Mesendoderm (in vitro differentiated cells): ENCODE results near the gene LRRC73. TPM values are rescaled to one million over a fixed set of nuclear protein-coding genes. Genes with fewer than 3 reads are reported as not detected.
"Not testable (repeated sequence)": the region's sequence is repeated elsewhere in the genome, so short reads cannot be mapped to it uniquely, and the experiment has no call there.

Source experiments
- DNase-seq: peaks from one replicate; pipeline ENCODE4 v3.0.0; 2013
- H2AK5ac ChIP-seq: 2 replicates; pipeline ENCODE4 v1.6.1; 2013; ENCODE audit warnings: low read length, inconsistent platforms
- H2BK120ac ChIP-seq: 2 replicates; pipeline ENCODE4 v1.6.1; 2013; ENCODE audit warnings: low read depth, mild to moderate bottlenecking, low read length, moderate library complexity, mixed read lengths
- H2BK15ac ChIP-seq: replicated peaks from 2 replicates; pipeline ENCODE4 v1.6.1; 2013; ENCODE audit warnings: low read depth, mild to moderate bottlenecking, moderate library complexity
- H2BK5ac ChIP-seq: 2 replicates; pipeline ENCODE4 v1.6.1; 2013; ENCODE audit warnings: low read length, inconsistent platforms
- H3K18ac ChIP-seq: 2 replicates; pipeline ENCODE4 v1.6.1; 2013; ENCODE audit warnings: mild to moderate bottlenecking, low read length, mixed read lengths
- H3K23ac ChIP-seq: one replicate; pipeline ENCODE4 v1.6.1; 2013; ENCODE audit warnings: low read length
- H3K27ac ChIP-seq: 2 replicates; pipeline ENCODE4 v1.5.1; 2013; ENCODE audit warnings: low read depth, mild to moderate bottlenecking, inconsistent platforms, low read length, moderate library complexity
- H3K27me3 ChIP-seq: 2 replicates; pipeline ENCODE4 v1.6.1; 2013; ENCODE audit warnings: low read length, control low read depth, mild to moderate bottlenecking, inconsistent platforms; ENCODE audit not compliant: insufficient read depth, poor library complexity
- H3K36me3 ChIP-seq: 2 replicates; pipeline ENCODE4 v1.6.1; 2013; ENCODE audit warnings: low read length, inconsistent platforms; ENCODE audit not compliant: control insufficient read depth, insufficient read depth
- H3K4ac ChIP-seq: one replicate; pipeline ENCODE4 v1.6.1; 2013; ENCODE audit warnings: low read depth, mild to moderate bottlenecking, low read length, moderate library complexity
- H3K4me1 ChIP-seq: 2 replicates; pipeline ENCODE4 v1.6.1; 2013; ENCODE audit warnings: low read depth, low read length, inconsistent platforms; ENCODE audit not compliant: control insufficient read depth
- H3K4me2 ChIP-seq: 2 replicates; pipeline ENCODE4 v1.6.1; 2013; ENCODE audit warnings: low read length
- H3K4me3 ChIP-seq: 2 replicates; pipeline ENCODE4 v1.5.1; 2013; ENCODE audit warnings: mild to moderate bottlenecking, low read length
- H3K56ac ChIP-seq: one replicate; pipeline ENCODE4 v1.6.1; 2013; ENCODE audit warnings: low read length
- H3K79me1 ChIP-seq: 2 replicates; pipeline ENCODE4 v1.6.1; 2013; ENCODE audit warnings: low read length, inconsistent platforms
- H3K79me2 ChIP-seq: 2 replicates; pipeline ENCODE4 v1.6.1; 2013; ENCODE audit warnings: mild to moderate bottlenecking, low read length; ENCODE audit not compliant: control insufficient read depth, insufficient read depth
- H3K9ac ChIP-seq: 2 replicates; pipeline ENCODE4 v1.6.1; 2013; ENCODE audit warnings: low read length, inconsistent platforms
- H4K5ac ChIP-seq: one replicate; pipeline ENCODE4 v1.6.1; 2013; ENCODE audit warnings: low read length
- H4K8ac ChIP-seq: one replicate; pipeline ENCODE4 v1.6.1; 2013; ENCODE audit warnings: low read depth, mild to moderate bottlenecking, control low read depth, low read length, moderate library complexity
- WGBS: extraction: QIAGEN DNeasy Blood & Tissue Kit; methylation state at CpG from one replicate; pipeline ENCODE4 v1.1.7; 2013; ENCODE audit warnings: low lambda C conversion rate, missing lambda C conversion rate; ENCODE audit not compliant: insufficient coverage; ENCODE audit errors: extremely low coverage; 5-methylcytosine and 5-hydroxymethylcytosine counted together
- small RNA-seq: library from polyadenylated mRNA; stranded (forward); fragments of <200 nt; extraction: miRNeasy Mini kit (QIAGEN cat#:217004); gene quantifications from one replicate; pipeline ENCODE3, GENCODE V24; 2013; ENCODE audit not compliant: insufficient read depth

The LRRC73 gene

GRCh38 chr6:43458154-43458553 lies 52.0 kb downstream of the LRRC73 start:
- H3K4ac ChIP-seq, H3K79me1 ChIP-seq, H3K9ac ChIP-seq, H3K36me3 ChIP-seq, H3K27ac ChIP-seq, H3K79me2 ChIP-seq, H2BK120ac ChIP-seq, H2AK5ac ChIP-seq, H4K8ac ChIP-seq, H2BK5ac ChIP-seq, H3K4me2 ChIP-seq, H3K18ac ChIP-seq, H4K5ac ChIP-seq, H3K4me1 ChIP-seq, H2BK15ac ChIP-seq, DNase-seq, H3K23ac ChIP-seq, H3K4me3 ChIP-seq, H3K56ac ChIP-seq, H3K27me3 ChIP-seq: not testable (repeated sequence)
- WGBS, result no CpG with 5 or more reads among the region's 15 CpGs

GRCh38 chr6:43457643-43458042 lies 52.5 kb downstream of the LRRC73 start:
- Histone ChIP-seq H3K79me2 (no peaks in the 10 kb centered on the region), H2BK15ac (no peak overlapping the region), H4K8ac (no peak overlapping the region), H3K4ac (no peak overlapping the region), H2BK120ac (no peak overlapping the region), H3K79me1 (no peaks in the 10 kb centered on the region), H3K18ac (no peak overlapping the region), H3K27ac (no peak overlapping the region), H4K5ac (no peak overlapping the region), H3K4me2 (no peak overlapping the region), H2AK5ac (no peak overlapping the region), H3K4me3 (no peak overlapping the region), H2BK5ac (no peak overlapping the region), H3K27me3 (peaks cover 6% of the 10 kb centered on the region), H3K4me1 (no peaks in the 10 kb centered on the region), H3K9ac (no peak overlapping the region), H3K23ac (no peak overlapping the region), H3K36me3 (no peaks in the 10 kb centered on the region), H3K56ac (no peak overlapping the region)
- DNase-seq, result no peak
- WGBS, result no CpG with 5 or more reads among the region's 9 CpGs

Small RNA genes within 50 kb of the gene (small RNA-seq; reads per million reads assigned to genes)
- gene RF00426 (not detected), gene RNU6-1113P (not detected)
